Measurements from ENCODE around the gene DPCD. TPM values are rescaled to one million over a fixed set of nuclear protein-coding genes. Genes with fewer than 3 reads are reported as not detected.

DPCD gene
- total RNA-seq, 1 donor = 36.2 TPM

DNA sequence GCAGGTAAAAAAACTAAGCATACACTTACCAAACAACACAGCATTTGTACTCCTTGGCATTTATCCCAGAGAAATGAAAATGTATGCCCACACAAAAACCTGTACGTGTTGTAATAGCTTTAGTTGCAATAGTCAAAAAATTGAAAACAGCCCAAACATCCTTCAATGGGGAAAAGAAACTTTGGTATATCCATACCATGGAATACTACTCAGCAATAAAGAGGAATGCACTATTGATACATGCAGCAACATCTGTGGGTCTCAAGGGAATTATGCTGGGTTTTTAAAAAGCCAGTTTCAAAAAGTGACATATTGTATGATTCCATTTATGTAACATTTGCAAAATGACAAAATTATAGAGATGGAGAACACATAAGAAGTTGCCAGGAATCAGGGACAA is 35.4 kb downstream of the DPCD start:
- no peak overlapping the region for H3K4me3 ChIP-seq (ENCODE audit: insufficient read depth, low read length)
- no peak overlapping the region for H2AFZ ChIP-seq (ENCODE audit: low read length)
- no peak for DNase-seq (ENCODE audit: insufficient read length, low spot score, missing footprints)
- no peaks in the 10 kb centered on the region for H3K36me3 ChIP-seq (ENCODE audit: insufficient read depth, low read length)
- no peak overlapping the region for H3K4me2 ChIP-seq (ENCODE audit: insufficient read depth, low read length)
- TF ChIP-seq, protein P1, sequence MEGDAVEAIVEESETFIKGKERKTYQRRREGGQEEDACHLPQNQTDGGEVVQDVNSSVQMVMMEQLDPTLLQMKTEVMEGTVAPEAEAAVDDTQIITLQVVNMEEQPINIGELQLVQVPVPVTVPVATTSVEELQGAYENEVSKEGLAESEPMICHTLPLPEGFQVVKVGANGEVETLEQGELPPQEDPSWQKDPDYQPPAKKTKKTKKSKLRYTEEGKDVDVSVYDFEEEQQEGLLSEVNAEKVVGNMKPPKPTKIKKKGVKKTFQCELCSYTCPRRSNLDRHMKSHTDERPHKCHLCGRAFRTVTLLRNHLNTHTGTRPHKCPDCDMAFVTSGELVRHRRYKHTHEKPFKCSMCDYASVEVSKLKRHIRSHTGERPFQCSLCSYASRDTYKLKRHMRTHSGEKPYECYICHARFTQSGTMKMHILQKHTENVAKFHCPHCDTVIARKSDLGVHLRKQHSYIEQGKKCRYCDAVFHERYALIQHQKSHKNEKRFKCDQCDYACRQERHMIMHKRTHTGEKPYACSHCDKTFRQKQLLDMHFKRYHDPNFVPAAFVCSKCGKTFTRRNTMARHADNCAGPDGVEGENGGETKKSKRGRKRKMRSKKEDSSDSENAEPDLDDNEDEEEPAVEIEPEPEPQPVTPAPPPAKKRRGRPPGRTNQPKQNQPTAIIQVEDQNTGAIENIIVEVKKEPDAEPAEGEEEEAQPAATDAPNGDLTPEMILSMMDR (IDR thresholded peaks at IDR 0.05; ENCODE audit: extremely low read depth, low read depth, low read length) = no peak
- no peaks in the 10 kb centered on the region for H3K27me3 ChIP-seq (ENCODE audit: insufficient read depth, low read length)
- peaks cover 9% of the 10 kb centered on the region for H3K4me1 ChIP-seq (ENCODE audit: insufficient read depth, low read length)
- H3K79me2 ChIP-seq (ENCODE audit: insufficient read depth, low read length) = no peaks in the 10 kb centered on the region
- H3K27ac ChIP-seq (ENCODE audit: low read depth, low read length) = no peak overlapping the region
- H3K9me3 ChIP-seq (ENCODE audit: low read depth, low read length) = no peaks in the 10 kb centered on the region
- peaks cover 26% of the 10 kb centered on the region for H4K20me1 ChIP-seq (ENCODE audit: insufficient read depth, low read length)

DNA sequence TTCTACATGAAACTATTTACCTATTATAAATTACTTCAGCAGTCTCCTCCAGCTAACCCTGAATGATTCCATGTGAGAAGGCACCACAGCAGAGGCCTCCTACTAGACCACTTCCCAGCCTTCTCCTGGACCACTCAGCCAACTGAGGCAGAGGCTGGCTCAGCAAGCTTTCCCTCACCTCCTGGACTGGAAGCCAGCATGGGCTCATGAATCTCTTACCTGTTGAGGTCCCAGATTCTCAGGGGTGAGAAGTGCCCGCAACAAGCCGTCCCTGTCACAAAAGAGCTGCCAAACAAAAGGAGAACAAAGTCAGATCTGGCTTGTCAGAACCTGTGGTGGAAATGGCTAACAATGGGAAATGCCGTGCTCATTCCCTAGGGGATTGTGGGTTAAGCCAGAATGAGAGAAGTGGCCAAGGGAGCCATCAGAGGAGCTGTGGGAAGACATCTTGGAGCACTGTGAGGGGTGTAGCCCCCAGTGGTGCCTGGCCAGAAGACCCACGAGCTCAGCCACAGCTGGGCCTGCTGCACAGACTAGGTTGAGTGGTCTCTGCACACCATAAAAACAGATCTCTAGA is 36.5 kb downstream of the DPCD start:
- no peaks in the 10 kb centered on the region for H3K27me3 ChIP-seq (ENCODE audit: insufficient read depth, low read length)
- no peaks in the 10 kb centered on the region for H3K9me3 ChIP-seq (ENCODE audit: low read depth, low read length)
- no peaks in the 10 kb centered on the region for H3K36me3 ChIP-seq (ENCODE audit: insufficient read depth, low read length)
- peaks cover 9% of the 10 kb centered on the region for H3K4me1 ChIP-seq (ENCODE audit: insufficient read depth, low read length)
- H3K79me2 ChIP-seq (ENCODE audit: insufficient read depth, low read length) = no peaks in the 10 kb centered on the region
- peaks cover 26% of the 10 kb centered on the region for H4K20me1 ChIP-seq (ENCODE audit: insufficient read depth, low read length)
- H3K27ac ChIP-seq (ENCODE audit: low read depth, low read length) = no peak overlapping the region
- DNase-seq (ENCODE audit: insufficient read length, low spot score, missing footprints) = no peak
- H3K4me3 ChIP-seq (ENCODE audit: insufficient read depth, low read length) = no peak overlapping the region
- H3K4me2 ChIP-seq (ENCODE audit: insufficient read depth, low read length) = no peak overlapping the region
- no peak overlapping the region for H2AFZ ChIP-seq (ENCODE audit: low read length)
- TF ChIP-seq, protein P1 (IDR thresholded peaks at IDR 0.05; ENCODE audit: extremely low read depth, low read depth, low read length) = no peak

DNA sequence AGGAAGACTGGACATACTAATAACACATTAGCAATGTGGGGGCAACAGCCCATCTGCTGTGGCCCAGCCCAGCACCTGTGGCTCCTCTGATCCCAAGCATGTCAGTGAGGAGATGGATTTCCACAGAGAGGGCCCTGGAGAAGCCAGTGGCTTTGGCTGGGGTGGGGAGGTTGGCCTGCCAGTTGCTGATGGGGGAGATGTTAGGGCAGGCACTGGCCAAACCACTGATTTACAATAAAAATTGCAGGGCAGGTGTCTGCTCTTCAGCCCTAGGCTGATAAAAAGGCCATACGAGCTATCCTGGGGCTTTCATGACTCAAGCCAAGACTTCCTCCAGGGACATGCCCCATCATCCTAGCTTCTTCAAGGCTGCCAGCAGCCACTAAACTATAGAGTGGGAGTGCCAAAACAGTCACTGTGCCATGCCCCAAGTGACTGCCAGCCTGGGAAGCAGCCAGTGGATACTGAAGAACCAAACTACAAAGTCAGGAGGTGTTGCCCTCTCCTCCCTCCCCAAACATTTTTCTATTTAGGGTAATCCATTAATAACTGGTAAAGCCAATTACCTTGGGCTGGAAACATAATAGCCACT is 37.8 kb downstream of the DPCD start:
- no peaks in the 10 kb centered on the region for H3K27me3 ChIP-seq (ENCODE audit: insufficient read depth, low read length)
- H2AFZ ChIP-seq (ENCODE audit: low read length) = no peak overlapping the region
- H3K36me3 ChIP-seq (ENCODE audit: insufficient read depth, low read length) = no peaks in the 10 kb centered on the region
- H3K4me2 ChIP-seq (ENCODE audit: insufficient read depth, low read length) = no peak overlapping the region
- no peaks in the 10 kb centered on the region for H3K9me3 ChIP-seq (ENCODE audit: low read depth, low read length)
- H3K4me3 ChIP-seq (ENCODE audit: insufficient read depth, low read length) = no peak overlapping the region
- DNase-seq (ENCODE audit: insufficient read length, low spot score, missing footprints) = no peak
- H3K79me2 ChIP-seq (ENCODE audit: insufficient read depth, low read length) = no peaks in the 10 kb centered on the region
- TF ChIP-seq, protein P1 (IDR thresholded peaks at IDR 0.05; ENCODE audit: extremely low read depth, low read depth, low read length) = no peak
- H3K4me1 ChIP-seq (ENCODE audit: insufficient read depth, low read length) = peaks cover 9% of the 10 kb centered on the region
- no peak overlapping the region for H3K27ac ChIP-seq (ENCODE audit: low read depth, low read length)
- peaks cover 39% of the 10 kb centered on the region for H4K20me1 ChIP-seq (ENCODE audit: insufficient read depth, low read length)

DNA sequence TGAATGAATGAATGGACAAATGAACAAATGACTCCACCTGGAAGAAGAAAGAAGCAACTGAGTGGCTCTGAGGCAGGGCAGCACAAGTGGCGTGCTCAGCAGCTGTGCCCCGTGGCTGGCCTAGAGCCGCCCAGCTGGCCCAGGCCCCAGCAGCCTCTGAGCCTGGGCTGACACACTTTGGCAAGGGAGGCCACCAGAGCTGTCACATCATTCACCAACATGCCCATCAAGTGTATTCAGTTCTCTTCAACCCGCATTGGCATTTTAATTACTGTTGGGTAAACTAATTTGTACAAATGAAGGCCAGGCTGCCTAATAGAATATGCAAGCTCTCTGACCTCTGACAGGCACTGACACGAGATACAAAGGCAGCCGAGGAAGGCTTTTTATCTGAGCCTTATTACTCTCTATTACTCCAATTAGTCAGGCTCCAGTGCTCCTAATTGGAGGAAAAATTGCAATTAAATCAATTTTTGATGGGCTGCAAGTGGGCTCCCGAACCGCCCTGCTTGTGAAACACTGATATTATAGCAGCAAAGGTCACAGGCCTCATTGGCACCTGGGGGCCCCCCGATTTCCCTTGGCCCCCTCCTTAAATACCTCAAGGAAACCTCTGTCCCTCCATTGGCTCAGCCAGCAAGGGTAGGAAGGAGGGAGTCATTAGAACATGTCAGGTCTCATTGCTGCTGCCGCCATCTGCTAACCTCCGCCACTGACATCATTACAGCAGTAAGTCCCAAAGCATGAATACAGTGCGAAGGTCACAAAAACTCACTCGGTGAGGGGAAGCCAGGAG is 41.9 kb downstream of the DPCD start:
- peaks cover 42% of the 10 kb centered on the region for H4K20me1 ChIP-seq (ENCODE audit: insufficient read depth, low read length)
- peaks cover 5% of the 10 kb centered on the region for H3K36me3 ChIP-seq (ENCODE audit: insufficient read depth, low read length)
- no peaks in the 10 kb centered on the region for H3K79me2 ChIP-seq (ENCODE audit: insufficient read depth, low read length)
- H3K4me2 ChIP-seq (ENCODE audit: insufficient read depth, low read length) = no peak overlapping the region
- no peak overlapping the region for H3K4me3 ChIP-seq (ENCODE audit: insufficient read depth, low read length)
- TF ChIP-seq, protein P1 (IDR thresholded peaks at IDR 0.05; ENCODE audit: extremely low read depth, low read depth, low read length) = no peak
- H3K4me1 ChIP-seq (ENCODE audit: insufficient read depth, low read length) = peaks cover 4% of the 10 kb centered on the region
- no peak overlapping the region for H3K27ac ChIP-seq (ENCODE audit: low read depth, low read length)
- H3K9me3 ChIP-seq (ENCODE audit: low read depth, low read length) = no peaks in the 10 kb centered on the region
- DNase-seq (ENCODE audit: insufficient read length, low spot score, missing footprints) = no peak
- H3K27me3 ChIP-seq (ENCODE audit: insufficient read depth, low read length) = no peaks in the 10 kb centered on the region
- no peak overlapping the region for H2AFZ ChIP-seq (ENCODE audit: low read length)

All from osteoblast (primary cell).